Fibroblast of villous mesenchyme (primary cell): ENCODE measurements around the gene ALDH1A3. TPM values are rescaled to one million over a fixed set of nuclear protein-coding genes. Genes with fewer than 3 reads are reported as not detected.
A peak's percentile ranks its signal among the peaks of the same experiment; 100 is the strongest.

Experiments
- DNase-seq: peaks from one replicate; pipeline ENCODE4 v3.0.0-alpha.2; 2010; ENCODE audit warnings: low read depth
- H3K4me3 ChIP-seq: 2 replicates; pipeline ENCODE4 v1.5.1; 2011; ENCODE audit warnings: low read depth, mild to moderate bottlenecking, low read length
- total RNA-seq: library from RNA; depleted of rRNA; stranded (reverse); fragments of >200 nt; gene quantifications from 2 replicates; pipeline ENCODE4 v1.2.3, GENCODE V29; 2012
- TF ChIP-seq, protein P1 (sequence below): IDR thresholded peaks from 2 replicates; pipeline ENCODE4 v1.5.1; 2012; ENCODE audit warnings: low read depth, mild to moderate bottlenecking, low read length; ENCODE audit not compliant: insufficient read depth

Gene ALDH1A3
- total RNA-seq, 1 donor: 42.7 TPM

DNA sequence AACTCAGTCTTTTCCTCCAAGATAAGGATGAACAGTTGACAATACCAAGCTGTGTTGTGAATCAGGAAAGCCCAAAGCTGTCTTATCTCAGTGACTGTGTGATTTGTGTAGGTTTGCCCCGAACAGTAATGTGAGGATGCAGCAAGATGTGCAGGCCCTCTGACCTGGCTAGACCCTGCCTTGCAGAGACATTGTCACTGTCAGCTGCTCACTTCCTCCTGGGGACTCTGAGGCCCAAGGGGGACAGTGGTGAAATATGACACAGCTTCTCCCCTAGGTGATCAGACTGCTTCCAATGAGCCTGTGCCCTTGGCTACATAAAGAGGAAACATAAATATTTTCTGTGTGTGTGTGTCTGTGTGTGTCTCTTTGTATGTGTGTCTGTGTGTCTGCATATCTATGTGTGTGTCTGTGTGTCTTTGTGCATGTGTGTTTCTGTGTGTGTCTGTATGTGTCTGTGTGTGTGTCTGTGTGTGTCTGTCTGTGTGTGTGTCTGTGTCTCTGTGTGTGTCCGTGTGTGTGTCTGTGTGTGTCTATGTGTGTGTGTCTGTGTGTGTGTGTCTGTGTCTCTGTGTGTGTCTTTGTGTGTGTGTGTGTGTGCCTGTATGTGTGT, 61.2 kb downstream of the ALDH1A3 start:
- DNase-seq: no peak
- no peak overlapping the region for H3K4me3 ChIP-seq
- TF ChIP-seq, protein P1, sequence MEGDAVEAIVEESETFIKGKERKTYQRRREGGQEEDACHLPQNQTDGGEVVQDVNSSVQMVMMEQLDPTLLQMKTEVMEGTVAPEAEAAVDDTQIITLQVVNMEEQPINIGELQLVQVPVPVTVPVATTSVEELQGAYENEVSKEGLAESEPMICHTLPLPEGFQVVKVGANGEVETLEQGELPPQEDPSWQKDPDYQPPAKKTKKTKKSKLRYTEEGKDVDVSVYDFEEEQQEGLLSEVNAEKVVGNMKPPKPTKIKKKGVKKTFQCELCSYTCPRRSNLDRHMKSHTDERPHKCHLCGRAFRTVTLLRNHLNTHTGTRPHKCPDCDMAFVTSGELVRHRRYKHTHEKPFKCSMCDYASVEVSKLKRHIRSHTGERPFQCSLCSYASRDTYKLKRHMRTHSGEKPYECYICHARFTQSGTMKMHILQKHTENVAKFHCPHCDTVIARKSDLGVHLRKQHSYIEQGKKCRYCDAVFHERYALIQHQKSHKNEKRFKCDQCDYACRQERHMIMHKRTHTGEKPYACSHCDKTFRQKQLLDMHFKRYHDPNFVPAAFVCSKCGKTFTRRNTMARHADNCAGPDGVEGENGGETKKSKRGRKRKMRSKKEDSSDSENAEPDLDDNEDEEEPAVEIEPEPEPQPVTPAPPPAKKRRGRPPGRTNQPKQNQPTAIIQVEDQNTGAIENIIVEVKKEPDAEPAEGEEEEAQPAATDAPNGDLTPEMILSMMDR: no peak

DNA sequence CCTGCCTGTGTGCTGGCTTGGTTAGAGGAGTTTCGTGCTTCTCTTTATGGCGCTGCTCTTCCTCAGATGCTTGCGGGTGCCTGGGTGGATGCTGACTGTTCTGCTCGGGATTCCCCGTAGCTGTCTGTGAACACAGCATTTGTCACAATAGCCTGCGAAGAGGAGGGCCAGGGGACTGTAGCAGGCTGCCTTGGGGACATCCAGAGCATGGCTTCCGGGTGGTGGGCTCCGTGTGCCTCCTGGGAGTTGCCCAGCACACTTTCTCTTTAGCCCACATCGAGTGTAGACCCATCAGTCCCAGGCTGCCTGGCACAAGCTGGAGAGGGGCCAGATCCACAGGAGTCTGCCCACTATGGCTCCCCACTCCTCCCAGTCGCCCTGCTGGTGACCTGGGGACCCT, 61.9 kb downstream of the ALDH1A3 start:
- DNase-seq: no peak
- TF ChIP-seq, protein P1: no peak
- no peak overlapping the region for H3K4me3 ChIP-seq

DNA sequence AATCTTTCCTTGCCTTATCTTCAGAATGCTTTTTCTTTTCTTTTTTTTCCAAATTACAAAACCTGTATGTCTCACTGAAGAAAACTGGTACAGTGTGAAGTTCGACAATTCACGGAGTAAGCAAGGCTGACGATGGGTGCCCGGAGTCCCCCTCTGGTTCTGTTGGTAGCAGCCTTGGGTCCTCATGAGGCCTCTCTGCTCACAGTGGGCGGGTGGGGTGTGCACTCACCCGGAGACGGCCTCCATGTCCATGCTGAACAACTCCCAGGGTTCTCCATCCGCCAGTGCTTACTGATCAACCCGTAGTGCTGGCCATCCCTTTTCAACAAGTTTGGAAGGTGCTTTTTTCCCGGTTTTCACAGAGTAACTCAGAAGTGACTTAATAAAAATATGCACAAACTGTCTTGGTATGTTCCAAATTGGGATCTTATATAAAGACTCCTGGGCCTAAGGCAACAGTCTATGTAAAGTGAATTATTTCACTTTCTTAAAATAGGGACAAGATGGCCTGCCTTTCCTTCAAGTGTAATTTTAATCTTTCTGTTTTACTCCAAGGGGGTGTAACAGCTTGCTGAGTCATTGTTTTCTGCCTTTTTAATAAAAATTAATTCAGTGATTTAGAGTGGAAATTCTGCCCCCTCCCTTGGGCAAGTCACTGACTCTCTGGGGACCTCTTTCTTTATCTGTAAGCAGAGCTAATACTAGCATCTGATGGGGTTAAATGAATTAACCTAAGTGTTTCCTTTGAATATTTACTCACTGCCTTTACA, 63.2 kb downstream of the ALDH1A3 start:
- no peak overlapping the region for H3K4me3 ChIP-seq
- DNase-seq: no peak

DNA sequence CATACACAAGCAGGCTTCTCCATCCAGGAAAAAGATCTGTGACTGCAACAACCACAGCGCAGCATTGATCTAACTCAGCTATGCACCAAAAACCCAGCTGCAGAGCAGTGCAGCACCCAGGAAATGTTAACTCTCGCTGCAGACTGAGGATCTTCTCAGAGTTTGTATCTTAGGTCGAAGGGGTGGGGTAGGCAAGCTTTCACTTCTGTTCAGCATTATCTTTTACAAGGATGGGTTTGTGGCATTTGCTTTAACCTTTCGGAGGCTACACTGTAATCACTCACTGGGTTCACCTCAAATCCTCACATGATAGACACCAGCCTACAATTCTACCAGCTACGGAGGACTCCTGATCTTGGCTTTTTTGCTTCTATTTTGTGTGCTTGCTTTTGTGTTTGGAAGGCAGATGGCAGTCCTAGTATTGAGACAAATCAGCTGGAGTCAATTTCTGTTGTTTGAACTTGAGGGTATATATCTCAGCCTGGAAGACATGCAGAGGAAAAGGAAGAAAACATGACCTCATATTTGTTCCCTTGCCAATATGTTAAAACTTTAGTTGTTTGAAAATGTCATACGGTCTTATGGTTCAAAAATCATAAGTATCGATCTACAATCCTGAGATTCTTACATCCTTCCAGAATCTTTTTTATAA, 64.7 kb downstream of the ALDH1A3 start:
- TF ChIP-seq, protein P1: no peak
- peak; percentile 38 for DNase-seq
- H3K4me3 ChIP-seq: no peak overlapping the region

More for the DNA sequence above, 63.2 kb downstream of the ALDH1A3 start:
- TF ChIP-seq, protein P1: no peak

DNA sequence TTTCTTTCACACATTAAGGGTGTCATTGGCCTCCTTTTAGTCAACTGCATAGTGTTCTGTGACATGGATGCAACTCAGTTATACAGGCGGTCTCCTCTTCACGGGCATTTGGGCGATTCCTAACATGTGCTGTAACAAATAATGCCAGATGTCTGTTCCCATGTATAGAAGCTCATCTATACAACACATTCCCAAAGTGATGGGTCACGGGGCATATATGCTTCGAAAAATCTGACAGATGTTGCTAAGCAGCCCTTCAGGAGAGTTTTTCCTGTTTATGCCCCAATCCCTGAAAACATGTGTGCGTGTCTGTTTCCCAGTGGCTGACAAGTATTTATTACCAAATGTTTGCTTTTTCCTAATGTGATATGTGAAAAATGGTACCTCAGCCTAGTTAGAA, 65.4 kb downstream of the ALDH1A3 start:
- H3K4me3 ChIP-seq: no peak overlapping the region
- TF ChIP-seq, protein P1: no peak
- DNase-seq: peak; percentile 23

DNA sequence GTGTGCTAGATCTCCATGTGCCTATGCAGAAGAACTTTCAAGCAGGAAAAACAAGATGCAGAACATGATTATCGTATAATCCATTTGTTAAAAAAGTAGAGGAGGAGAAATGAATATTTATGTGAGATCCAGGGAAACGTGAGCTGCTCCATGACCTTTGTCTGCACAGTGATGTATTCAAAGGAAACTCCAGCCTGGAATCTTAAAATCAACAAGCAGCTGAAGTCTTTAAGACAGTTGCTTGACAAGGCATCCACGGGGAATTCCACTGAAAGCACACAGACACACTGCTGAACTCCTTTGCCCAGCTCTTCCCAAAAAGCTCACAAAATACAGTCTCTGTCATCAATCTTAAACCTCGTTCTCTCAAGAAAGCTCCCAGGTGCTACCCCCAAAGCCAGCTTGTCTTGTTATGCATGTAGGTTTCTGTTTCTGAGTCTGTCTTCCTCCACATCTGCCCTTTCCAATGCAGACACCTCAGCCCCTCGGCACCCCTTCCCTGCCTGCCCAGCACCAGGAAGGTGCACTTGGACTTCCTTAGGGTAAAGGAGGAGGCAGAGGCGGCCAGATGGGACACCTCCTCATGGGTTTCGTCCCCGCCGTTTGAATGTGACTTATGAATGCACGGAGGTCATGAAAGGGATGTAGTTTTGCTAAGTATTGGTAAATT, 68.3 kb downstream of the ALDH1A3 start:
- TF ChIP-seq, protein P1: no peak
- no peak for DNase-seq
- no peak overlapping the region for H3K4me3 ChIP-seq
